Activated gamma-delta T cell treated with Interleukin-2 at 50 U/mL for 16 hours (primary cell): ENCODE data around the gene PRR15L.
"Not testable (repeated sequence)": the region's sequence is repeated elsewhere in the genome, so short reads cannot be mapped to it uniquely, and the experiment has no call there.

Source experiments
- DNase-seq: peaks from one replicate; pipeline ENCODE4 v3.0.0-alpha.2; 2020

PRR15L gene

GRCh38 chr17:47956791-47957590 lies 692 bp downstream of the PRR15L start:
- DNase-seq, result no peak

- DNase-seq, result no peak
Measured at GRCh38 chr17:47955497-47956461, 1.9 kb downstream of the PRR15L start.

GRCh38 chr17:47953909-47954308 lies 3.8 kb downstream of the PRR15L start:
- no peak for DNase-seq

GRCh38 chr17:47952171-47953021 lies 5.3 kb downstream of the PRR15L start:
- no peak for DNase-seq

GRCh38 chr17:47950448-47950847 lies 7.2 kb downstream of the PRR15L start:
- DNase-seq, result no peak

- DNase-seq, result no peak
Measured at GRCh38 chr17:47949946-47950345, 7.7 kb downstream of the PRR15L start.

- peak; percentile 84 for DNase-seq
Measured at GRCh38 chr17:47949197-47949759, 8.4 kb downstream of the PRR15L start.

- no peak for DNase-seq
Measured at GRCh38 chr17:47948706-47949196, 8.9 kb downstream of the PRR15L start.

GRCh38 chr17:47946929-47947397 lies 10.7 kb downstream of the PRR15L start:
- peak; percentile 69 for DNase-seq

- no peak for DNase-seq
Measured at GRCh38 chr17:47946516-47946915, 11.2 kb downstream of the PRR15L start.

- DNase-seq, result no peak
Measured at GRCh38 chr17:47945529-47946508, 11.9 kb downstream of the PRR15L start.

- no peak for DNase-seq
Measured at GRCh38 chr17:47945080-47945479, 12.6 kb downstream of the PRR15L start.

- no peak for DNase-seq
Measured at GRCh38 chr17:47942568-47942967, 15.1 kb downstream of the PRR15L start.

GRCh38 chr17:47942096-47942510 lies 15.6 kb downstream of the PRR15L start:
- no peak for DNase-seq

GRCh38 chr17:47941246-47942095 lies 16.2 kb downstream of the PRR15L start, which contains the start of gene PNPO:
Gene PNPO, plus strand, starts transcription at chr17:47941571. Its CDS starts 105 bp downstream, at chr17:47941676.
- DNase-seq, result peak; percentile 90

- DNase-seq, result no peak
Measured at GRCh38 chr17:47937941-47938340, 19.7 kb downstream of the PRR15L start.

GRCh38 chr17:47935961-47936360 lies 21.7 kb downstream of the PRR15L start:
- DNase-seq, result no peak

- DNase-seq, result not testable (repeated sequence)
Measured at GRCh38 chr17:47935468-47935867, 22.2 kb downstream of the PRR15L start.

GRCh38 chr17:47934856-47935255 lies 22.8 kb downstream of the PRR15L start:
- no peak for DNase-seq

- DNase-seq, result no peak
Measured at GRCh38 chr17:47931848-47932247, 25.8 kb downstream of the PRR15L start.
